ENCODE measurements around the gene RPP30. TPM values are rescaled to one million over a fixed set of nuclear protein-coding genes. Genes with fewer than 3 reads are reported as not detected.

The RPP30 gene
- total and polyA plus RNA-seq, 9 of the 15 experiments (the other 6 are each of a cell fraction or from before 2014, with no cell fraction given) = 37.3 to 170 (median 69.1) TPM

GRCh38 chr10:90905925-90906324, 34.2 kb downstream of the RPP30 start:
- Histone ChIP-seq H3K4me3 (no peak overlapping the region), H3K4me1 (replicated peaks in 1 of 2; ENCODE audit: control insufficient read depth in 2 of 2, insufficient read depth in 2 of 2, low read length in 2 of 2) (no peaks in the 10 kb centered on the region), H3K9ac (ENCODE audit: insufficient read depth in 1 of 2, low read depth in 2 of 2, low read length in 2 of 2) (no peak overlapping the region), H3K9me3 (replicated peaks; ENCODE audit: control insufficient read depth, insufficient read depth, low read depth, low read length) (no peaks in the 10 kb centered on the region), H3K4me2 (ENCODE audit: insufficient read depth, low read length) (no peak overlapping the region), H2AFZ (ENCODE audit: low read depth, low read length) (no peak overlapping the region), H3K9me1 (ENCODE audit: control insufficient read depth, insufficient read depth, low read length) (no peaks in the 10 kb centered on the region), H3K27me3 (ENCODE audit: control insufficient read depth in 2 of 2, insufficient read depth in 2 of 2, low read length in 2 of 2) (no peaks in the 10 kb centered on the region), H3K36me3 (ENCODE audit: control insufficient read depth, insufficient read depth, low read length) (peaks cover 18% of the 10 kb centered on the region; the same call in 1 of the 3 replicates), H3K27ac (ENCODE audit: extremely low read depth, low read depth, low read length) (no peak overlapping the region), H4K20me1 (replicated peaks; ENCODE audit: control insufficient read depth, insufficient read depth, low read length) (no peaks in the 10 kb centered on the region), H3K79me2 (ENCODE audit: control insufficient read depth, insufficient read depth, low read length) (no peaks in the 10 kb centered on the region)
- POLR2A ChIA-PET = no interaction called here
- CTCF ChIA-PET (ENCODE audit: low intra/inter-chr PET ratio) = no interaction called here
- no TSS peak for BruUV-seq (replicated peaks)
- 78% methylated on average over 1 of the region's 1 CpG for WGBS (ENCODE audit: insufficient coverage, low coverage, missing lambda C conversion rate)
- DNase-seq (ENCODE audit: extremely low read depth in 1 of 4, low spot score in 3 of 4) (no peak), FAIRE-seq (no peak), ATAC-seq (no peak)
- in situ Hi-C loops (cut with MboI) (loop anchor here (25.0 kb wide), 1 partner anchor 1006 kb away; the partner anchor contains the start of genes BTAF1 and FGFBP3), intact Hi-C loops (cut with micrococcal nuclease) (no loop called here)
- TF ChIP-seq, protein P1, sequence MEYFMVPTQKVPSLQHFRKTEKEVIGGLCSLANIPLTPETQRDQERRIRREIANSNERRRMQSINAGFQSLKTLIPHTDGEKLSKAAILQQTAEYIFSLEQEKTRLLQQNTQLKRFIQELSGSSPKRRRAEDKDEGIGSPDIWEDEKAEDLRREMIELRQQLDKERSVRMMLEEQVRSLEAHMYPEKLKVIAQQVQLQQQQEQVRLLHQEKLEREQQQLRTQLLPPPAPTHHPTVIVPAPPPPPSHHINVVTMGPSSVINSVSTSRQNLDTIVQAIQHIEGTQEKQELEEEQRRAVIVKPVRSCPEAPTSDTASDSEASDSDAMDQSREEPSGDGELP (CRISPR knock-in tag; IDR thresholded peaks at IDR 0.05; ENCODE audit: borderline replicate concordance) = no peak
- TF ChIP-seq FOXP4 (CRISPR knock-in tag; IDR thresholded peaks at IDR 0.05; ENCODE audit: borderline replicate concordance) (no peak), KHSRP (IDR thresholded peaks at IDR 0.05) (no peak), CHD1 (IDR thresholded peaks at IDR 0.05; ENCODE audit: low read length) (no peak)
- TF ChIP-seq, protein P2, sequence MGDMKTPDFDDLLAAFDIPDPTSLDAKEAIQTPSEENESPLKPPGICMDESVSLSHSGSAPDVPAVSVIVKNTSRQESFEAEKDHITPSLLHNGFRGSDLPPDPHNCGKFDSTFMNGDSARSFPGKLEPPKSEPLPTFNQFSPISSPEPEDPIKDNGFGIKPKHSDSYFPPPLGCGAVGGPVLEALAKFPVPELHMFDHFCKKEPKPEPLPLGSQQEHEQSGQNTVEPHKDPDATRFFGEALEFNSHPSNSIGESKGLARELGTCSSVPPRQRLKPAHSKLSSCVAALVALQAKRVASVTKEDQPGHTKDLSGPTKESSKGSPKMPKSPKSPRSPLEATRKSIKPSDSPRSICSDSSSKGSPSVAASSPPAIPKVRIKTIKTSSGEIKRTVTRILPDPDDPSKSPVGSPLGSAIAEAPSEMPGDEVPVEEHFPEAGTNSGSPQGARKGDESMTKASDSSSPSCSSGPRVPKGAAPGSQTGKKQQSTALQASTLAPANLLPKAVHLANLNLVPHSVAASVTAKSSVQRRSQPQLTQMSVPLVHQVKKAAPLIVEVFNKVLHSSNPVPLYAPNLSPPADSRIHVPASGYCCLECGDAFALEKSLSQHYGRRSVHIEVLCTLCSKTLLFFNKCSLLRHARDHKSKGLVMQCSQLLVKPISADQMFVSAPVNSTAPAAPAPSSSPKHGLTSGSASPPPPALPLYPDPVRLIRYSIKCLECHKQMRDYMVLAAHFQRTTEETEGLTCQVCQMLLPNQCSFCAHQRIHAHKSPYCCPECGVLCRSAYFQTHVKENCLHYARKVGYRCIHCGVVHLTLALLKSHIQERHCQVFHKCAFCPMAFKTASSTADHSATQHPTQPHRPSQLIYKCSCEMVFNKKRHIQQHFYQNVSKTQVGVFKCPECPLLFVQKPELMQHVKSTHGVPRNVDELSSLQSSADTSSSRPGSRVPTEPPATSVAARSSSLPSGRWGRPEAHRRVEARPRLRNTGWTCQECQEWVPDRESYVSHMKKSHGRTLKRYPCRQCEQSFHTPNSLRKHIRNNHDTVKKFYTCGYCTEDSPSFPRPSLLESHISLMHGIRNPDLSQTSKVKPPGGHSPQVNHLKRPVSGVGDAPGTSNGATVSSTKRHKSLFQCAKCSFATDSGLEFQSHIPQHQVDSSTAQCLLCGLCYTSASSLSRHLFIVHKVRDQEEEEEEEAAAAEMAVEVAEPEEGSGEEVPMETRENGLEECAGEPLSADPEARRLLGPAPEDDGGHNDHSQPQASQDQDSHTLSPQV (IDR thresholded peaks at IDR 0.05) = no peak
- TF ChIP-seq, protein P3, sequence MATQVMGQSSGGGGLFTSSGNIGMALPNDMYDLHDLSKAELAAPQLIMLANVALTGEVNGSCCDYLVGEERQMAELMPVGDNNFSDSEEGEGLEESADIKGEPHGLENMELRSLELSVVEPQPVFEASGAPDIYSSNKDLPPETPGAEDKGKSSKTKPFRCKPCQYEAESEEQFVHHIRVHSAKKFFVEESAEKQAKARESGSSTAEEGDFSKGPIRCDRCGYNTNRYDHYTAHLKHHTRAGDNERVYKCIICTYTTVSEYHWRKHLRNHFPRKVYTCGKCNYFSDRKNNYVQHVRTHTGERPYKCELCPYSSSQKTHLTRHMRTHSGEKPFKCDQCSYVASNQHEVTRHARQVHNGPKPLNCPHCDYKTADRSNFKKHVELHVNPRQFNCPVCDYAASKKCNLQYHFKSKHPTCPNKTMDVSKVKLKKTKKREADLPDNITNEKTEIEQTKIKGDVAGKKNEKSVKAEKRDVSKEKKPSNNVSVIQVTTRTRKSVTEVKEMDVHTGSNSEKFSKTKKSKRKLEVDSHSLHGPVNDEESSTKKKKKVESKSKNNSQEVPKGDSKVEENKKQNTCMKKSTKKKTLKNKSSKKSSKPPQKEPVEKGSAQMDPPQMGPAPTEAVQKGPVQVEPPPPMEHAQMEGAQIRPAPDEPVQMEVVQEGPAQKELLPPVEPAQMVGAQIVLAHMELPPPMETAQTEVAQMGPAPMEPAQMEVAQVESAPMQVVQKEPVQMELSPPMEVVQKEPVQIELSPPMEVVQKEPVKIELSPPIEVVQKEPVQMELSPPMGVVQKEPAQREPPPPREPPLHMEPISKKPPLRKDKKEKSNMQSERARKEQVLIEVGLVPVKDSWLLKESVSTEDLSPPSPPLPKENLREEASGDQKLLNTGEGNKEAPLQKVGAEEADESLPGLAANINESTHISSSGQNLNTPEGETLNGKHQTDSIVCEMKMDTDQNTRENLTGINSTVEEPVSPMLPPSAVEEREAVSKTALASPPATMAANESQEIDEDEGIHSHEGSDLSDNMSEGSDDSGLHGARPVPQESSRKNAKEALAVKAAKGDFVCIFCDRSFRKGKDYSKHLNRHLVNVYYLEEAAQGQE (IDR thresholded peaks at IDR 0.05; ENCODE audit: borderline replicate concordance) = no peak
- TF ChIP-seq, protein P3 (CRISPR knock-in tag; IDR thresholded peaks at IDR 0.05; ENCODE audit: low read depth) = no peak

All from K562 (cell line).